HG03135 (cell line): ENCODE measurements around the gene ZNF555.
"Not testable (repeated sequence)": the region's sequence is repeated elsewhere in the genome, so short reads cannot be mapped to it uniquely, and the experiment has no call there.

Source experiments
- ATAC-seq: cut with Tn5 transposase; IDR thresholded peaks from one replicate; pipeline ENCODE4 v1.9.1; 2021; ENCODE audit warnings: mild to moderate bottlenecking, moderate library complexity; ENCODE audit not compliant: unreplicated experiment

The ZNF555 gene

GRCh38 chr19:2806736-2807378 lies 34.4 kb upstream of the ZNF555 start:
- ATAC-seq: no peak

- no peak for ATAC-seq
Measured at GRCh38 chr19:2807379-2808128, 33.7 kb upstream of the ZNF555 start.

GRCh38 chr19:2808129-2808941 lies 32.9 kb upstream of the ZNF555 start:
- no peak for ATAC-seq

- no peak for ATAC-seq
Measured at GRCh38 chr19:2809387-2810140, 31.7 kb upstream of the ZNF555 start.

- no peak for ATAC-seq
Measured at GRCh38 chr19:2810141-2811091, 30.9 kb upstream of the ZNF555 start.

GRCh38 chr19:2811221-2811722 lies 30.0 kb upstream of the ZNF555 start:
- no peak for ATAC-seq

GRCh38 chr19:2811735-2812413 lies 29.4 kb upstream of the ZNF555 start:
- ATAC-seq: no peak

GRCh38 chr19:2812414-2813234 lies 28.7 kb upstream of the ZNF555 start:
- no peak for ATAC-seq

- no peak for ATAC-seq
Measured at GRCh38 chr19:2813235-2814160, 27.8 kb upstream of the ZNF555 start.

GRCh38 chr19:2814426-2814825 lies 26.8 kb upstream of the ZNF555 start:
- ATAC-seq: no peak

- ATAC-seq: no peak
Measured at GRCh38 chr19:2815191-2815614, 26.1 kb upstream of the ZNF555 start.

- ATAC-seq: no peak
Measured at GRCh38 chr19:2815923-2816322, 25.4 kb upstream of the ZNF555 start.

- no peak for ATAC-seq
Measured at GRCh38 chr19:2816641-2817040, 24.6 kb upstream of the ZNF555 start.

GRCh38 chr19:2817237-2817829 lies 23.9 kb upstream of the ZNF555 start:
- ATAC-seq: not testable (repeated sequence)

GRCh38 chr19:2819540-2820111 lies 21.6 kb upstream of the ZNF555 start, which contains the start of gene ZNF554:
Gene ZNF554 (plus strand): TSS chr19:2819868. CDS start chr19:2820072, 204 bp downstream.
- peak; percentile 91 for ATAC-seq

GRCh38 chr19:2820112-2820702 lies 21.1 kb upstream of the ZNF555 start:
- peak; percentile 19 for ATAC-seq
